HG03354 (cell line): ENCODE data around the gene PHLPP2.
"Not testable (repeated sequence)": the region's sequence is repeated elsewhere in the genome, so short reads cannot be mapped to it uniquely, and the experiment has no call there.

ENCODE experiments used
- ATAC-seq: cut with Tn5 transposase; IDR thresholded peaks from one replicate; pipeline ENCODE4 v1.9.1; 2021; ENCODE audit warnings: mild to moderate bottlenecking; ENCODE audit not compliant: unreplicated experiment, poor library complexity, severe bottlenecking

PHLPP2 gene

DNA sequence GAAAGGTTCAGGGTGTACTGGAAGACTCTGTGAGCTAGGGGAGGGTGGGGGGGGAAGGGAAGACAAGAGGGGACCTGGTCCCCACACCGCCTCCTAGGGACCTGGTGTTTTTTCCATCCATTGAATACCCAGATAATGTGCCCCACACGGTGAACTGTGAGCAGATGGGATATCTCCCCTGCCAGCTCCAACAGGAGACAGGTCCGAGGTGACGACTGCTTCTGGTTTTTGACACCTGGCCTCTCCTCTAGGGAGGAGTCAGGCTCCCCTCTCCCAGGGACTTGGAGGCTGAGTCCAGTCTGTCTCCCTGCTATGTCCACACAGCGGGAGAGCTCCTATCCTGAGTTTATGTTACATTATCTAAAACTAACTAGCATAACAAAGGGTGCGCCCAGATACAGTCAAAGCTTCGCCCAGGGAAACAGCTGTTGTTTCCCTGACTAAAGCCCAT, 96.7 kb downstream of the PHLPP2 start:
- ATAC-seq: no peak

DNA sequence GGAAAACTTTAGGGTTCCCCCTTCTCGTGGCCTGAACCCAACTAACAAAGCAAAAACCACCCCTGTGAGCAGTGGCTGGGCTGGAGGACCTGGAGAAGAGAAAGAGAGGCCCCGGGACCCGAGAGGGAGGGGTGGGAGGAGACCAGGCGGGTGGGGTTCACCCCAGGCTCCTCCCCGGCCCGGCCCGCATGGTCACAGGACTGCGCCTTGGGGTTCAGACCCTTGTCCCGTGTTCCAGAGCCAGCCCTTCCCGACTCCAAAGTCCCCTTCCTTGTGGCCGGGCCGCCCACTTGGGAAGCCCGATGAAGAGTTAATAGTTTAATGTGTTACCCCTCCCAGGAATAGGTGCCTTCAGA, 97.7 kb downstream of the PHLPP2 start:
- no peak for ATAC-seq

DNA sequence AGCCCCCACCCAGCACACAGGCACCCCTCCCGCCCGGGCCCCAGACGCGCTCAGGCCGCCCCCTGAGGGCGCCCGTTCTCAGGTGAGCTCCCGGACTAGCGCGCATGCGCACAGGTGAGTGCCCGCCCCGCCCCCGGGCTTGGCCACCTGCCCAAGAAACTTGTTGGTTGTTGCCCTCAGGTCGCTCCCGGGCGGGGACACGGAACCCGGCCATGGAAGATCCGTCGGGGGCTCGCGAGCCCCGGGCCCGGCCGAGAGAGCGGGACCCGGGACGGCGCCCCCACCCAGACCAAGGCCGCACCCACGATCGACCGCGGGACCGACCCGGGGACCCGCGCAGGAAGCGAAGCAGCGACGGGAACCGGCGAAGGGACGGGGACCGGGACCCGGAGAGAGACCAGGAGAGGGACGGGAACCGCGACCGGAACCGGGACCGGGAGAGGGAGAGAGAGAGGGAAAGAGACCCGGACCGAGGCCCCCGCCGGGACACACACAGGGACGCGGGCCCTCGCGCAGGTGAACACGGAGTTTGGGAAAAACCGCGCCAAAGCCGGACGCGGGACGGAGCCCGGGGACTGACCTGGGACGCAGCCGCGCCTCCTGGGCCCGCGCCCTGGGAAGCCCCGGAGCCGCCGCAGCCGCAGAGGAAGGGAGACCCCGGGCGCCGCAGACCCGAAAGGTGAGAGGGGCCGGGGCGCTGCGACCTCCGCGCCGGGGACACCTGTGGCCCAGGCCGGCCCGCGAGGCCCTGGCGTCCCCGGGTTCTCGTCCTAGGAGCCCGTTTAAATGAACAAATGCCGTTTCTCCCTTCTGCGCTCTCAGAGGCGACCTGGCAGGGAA, 98.3 kb downstream of the PHLPP2 start, which contains the start of gene MARVELD3:
MARVELD3 (plus strand) TSS at position 167 of the 840 bp plus-strand sequence; CDS start at position 213, 46 bp downstream.
- ATAC-seq: no peak

DNA sequence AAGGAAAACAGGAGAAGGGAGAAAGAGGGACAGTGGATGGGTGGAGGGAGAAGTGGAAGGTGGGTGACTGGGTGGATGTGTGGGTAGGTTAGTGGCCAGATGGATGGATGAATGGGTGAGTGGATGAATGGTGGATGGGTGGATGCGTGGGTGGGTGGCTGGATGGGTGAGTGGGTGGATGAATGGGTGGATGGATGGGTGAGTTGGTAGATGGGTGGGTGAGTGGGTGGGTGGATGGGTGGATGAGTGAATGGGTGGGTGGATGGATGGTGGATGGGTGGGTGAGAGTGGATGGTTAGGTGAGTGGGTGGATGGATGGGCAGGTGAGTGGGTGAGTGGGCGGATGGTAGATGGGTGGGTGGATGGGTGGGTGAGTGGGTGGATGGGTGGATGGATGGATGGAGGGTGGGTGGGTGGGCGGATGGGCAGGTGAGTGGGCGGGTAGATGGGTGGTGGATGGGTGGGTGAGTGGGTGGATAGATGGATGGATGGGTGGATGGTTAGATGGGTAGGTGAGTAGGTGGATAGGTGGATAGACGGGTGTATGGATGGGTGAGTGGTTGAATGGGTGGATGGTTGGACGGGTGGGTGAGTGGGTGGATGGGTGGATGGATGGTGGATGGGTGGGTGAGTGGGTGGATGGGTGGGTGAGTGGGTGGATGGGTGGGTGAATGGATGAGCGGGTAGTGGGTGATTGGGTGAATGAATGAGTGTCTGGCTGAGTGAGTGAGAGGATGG, 99.2 kb downstream of the PHLPP2 start:
- no peak for ATAC-seq

DNA sequence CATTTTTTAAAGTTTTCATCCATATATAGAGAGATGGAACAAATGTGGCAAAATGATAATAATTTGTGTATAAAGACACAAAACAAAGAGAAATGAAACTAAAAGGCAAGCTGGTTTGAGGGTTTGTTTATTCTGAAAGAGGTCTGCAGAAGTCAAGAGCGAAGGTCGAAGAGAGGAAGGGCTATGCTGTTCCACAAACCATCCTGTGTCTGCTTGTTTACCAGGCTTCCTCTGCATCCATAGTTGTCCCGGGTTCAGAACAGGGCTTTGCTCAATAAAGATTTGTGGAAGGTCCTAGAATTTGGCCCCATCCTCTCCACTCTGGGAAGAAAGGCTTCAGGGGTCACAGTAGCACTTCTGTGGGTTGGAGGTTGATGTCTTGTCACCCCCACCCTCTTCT, 100.9 kb downstream of the PHLPP2 start:
- no peak for ATAC-seq

DNA sequence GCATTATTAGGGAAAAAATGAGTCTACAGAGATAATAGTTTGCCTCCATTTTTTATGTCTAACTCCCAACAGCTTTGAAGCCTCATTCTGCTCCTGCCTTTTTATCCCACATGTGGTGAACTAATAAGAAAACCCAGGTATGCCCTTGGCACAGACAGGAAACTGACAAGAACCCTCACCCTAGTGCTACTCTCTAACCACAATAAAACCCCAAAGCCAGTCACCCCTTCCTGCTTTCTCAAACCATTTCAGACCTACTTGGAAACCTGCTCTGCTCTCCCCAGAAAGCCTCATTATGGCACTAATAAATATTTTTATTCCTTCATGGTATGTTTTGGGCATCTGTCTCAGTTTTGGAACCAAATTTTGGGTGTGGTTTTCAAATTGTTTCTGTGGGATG, 102.4 kb downstream of the PHLPP2 start:
- ATAC-seq: no peak

DNA sequence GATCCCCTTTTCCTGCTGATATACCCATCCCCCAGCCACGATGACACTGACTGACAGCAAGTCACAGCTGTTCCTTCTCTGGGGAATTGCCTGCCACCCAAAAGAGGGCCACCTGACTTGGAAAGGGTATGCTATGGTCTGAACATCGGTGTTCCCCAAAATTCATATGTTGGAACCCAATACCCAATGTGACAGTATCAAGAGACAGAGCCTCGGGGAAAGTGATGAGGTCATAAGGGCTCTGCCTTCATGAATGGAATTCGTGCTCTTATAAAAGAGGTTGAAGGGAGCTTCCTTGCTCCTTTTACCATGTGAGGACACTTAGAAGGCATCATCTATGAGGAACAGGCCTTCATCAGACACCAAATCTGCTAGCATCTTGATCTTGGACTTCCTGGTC, 106.1 kb downstream of the PHLPP2 start:
- no peak for ATAC-seq

DNA sequence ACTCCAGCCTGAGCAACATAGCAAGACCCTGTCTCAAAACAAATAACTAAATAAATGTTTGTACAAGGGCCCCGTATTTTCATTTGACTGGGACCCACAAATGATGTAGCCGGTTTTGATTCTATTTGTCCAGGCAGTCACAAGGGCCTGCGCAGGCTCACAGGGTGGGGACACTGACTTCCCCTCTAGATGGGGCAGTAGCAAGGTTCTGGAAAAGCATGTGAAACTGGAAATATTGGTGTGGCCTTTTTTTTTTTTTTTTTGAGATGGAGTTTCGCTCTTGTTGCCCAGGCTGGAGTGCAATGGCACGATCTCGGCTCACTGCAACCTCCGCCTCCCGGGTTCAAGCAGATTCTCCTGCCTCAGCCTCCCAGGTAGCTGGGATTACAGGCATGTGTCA, 109.5 kb downstream of the PHLPP2 start:
- not testable (repeated sequence) for ATAC-seq

DNA sequence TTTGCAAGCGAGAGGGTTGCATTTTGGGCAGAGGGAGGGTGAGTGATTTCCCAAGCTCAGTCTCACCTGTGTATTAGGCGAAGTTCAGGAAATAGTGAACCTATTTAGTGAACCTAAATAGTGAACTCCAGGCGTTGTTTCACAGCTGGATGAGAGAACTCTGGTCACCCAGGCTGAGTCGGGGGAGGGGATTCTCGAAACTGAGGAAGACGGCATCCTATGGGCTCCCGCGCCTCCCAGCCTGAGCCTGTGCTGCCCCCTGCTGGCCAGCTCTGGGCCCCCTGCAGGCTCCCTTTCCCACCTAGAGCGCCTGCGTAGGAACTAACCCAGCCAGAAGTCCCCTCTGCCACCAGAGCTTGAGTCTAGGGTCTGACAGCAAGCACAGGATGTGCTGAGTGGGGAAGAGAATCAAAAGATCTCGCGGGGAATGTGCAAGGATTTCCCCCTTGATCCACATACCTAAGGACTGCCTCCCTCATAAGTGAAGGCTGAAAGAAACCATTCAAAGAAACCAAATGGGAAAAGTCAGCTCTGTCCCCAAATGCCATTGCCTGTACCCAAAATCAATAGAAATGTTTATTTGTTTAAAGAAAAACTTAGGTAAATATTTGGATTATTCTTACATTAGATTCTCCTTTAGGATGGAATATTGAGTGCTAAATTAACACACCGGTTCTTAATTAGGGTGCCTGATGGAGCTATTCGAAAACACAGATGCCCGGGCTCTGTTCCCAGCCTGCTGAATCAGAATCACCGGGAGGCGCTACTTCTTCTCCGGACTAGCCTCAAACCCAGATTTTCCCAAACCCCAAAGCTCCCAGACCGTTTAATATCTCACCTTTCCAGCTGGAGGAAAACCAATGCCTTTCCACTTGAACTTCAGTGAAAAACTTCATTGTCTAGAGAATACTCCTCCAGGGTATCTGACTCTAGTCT, 113.3 kb downstream of the PHLPP2 start:
- peak; percentile 63 for ATAC-seq

DNA sequence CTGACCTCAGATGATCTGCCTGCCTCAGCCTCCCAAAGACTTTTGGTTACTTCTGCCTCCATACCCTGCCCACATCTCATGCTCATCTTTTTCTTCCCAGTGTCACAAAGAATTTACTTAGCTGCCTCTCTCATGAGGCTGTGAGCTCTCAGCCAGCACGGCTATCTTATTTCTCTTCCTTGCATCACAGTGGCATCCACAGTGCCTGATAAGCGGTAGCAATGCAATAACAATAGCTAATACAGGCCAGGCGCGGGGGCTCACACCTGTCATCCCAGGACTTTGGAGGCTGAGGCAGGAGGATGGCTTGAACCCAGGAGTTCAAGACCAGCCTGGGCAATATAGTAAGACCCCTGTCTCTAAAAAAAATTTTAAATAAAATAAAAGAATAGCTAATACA, 114.1 kb downstream of the PHLPP2 start:
- no peak for ATAC-seq

DNA sequence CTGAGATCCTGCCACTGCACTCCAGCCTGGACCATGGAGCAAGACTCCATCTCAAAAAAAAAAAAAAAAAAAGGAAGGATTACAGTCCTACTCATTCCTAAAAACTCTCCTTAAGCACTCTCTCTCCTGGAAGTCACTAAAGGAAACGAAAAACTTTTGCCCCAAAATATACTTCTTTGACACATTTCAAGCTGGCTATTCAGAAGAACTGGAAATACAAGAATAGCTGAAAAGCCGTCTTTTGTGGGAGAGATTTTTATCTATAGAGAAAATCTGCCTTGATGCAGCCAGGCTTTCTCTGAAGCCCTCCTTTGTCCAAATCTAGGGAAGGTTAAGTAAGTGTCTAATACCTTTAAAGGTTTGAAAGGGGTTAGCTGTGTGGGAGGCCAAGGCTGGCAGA, 115.4 kb downstream of the PHLPP2 start:
- no peak for ATAC-seq

DNA sequence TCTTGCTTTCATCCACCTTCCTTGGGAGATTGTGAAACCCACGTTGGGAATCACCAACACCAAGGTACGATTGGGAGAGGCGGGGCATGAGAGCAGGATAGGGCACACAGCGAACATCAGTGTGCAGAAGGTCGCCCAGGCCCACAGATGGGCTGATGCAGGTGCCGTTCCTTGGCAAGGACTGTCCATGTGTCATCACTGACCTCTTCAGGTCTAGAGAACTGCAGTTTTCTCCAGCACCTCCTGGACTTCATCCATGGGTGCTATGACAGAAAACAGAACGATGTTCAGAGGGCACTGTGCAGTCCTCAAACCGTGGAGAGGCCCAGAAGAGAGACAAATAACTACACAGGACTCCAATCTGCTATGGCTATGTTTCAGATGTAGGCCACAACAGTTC, 123.7 kb downstream of the PHLPP2 start:
- no peak for ATAC-seq

DNA sequence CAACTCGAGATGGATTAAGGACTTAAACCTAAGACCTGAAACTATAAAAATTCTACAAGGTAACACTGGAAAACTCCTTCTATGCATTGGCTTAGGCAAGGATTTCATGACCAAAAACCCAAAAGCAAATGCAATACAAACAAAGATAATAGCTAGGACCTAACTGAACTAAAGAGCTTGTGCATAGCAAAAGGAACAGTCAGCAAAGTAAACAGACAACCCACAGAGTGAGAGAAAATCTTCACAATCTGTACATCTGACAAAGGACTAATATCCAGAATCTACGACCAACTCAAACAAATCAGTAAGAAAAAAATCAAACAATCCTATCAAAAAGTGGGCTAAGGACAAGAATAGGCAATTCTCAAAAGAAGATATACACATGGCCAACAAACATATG, 126.1 kb downstream of the PHLPP2 start:
- ATAC-seq: not testable (repeated sequence)

DNA sequence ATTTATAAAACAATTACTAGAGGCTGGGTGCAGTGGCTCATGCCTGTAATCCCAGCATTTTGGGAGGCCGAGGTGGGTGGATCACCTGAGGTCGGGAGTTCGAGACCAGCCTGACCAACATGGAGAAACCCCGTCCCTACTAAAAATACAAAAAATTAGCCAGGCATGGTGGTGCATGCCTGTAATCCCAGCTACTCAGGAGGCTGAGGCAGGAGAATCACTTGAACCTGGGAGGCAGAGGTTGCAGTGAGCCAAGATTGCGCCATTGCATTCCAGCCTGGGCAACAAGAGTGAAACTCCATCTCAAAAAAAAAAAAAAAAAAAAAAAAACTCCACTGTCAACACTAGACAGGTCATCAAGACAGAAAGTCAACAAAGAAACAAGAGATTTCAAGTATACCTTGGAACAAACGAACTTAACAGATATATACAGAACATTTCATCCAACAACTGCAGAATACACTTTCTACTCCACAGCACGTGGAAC, 129.1 kb downstream of the PHLPP2 start:
- ATAC-seq: not testable (repeated sequence)
